Neural cell (in vitro differentiated cells): ENCODE data around the gene RAE1. TPM values are rescaled to one million over a fixed set of nuclear protein-coding genes. Genes with fewer than 3 reads are reported as not detected.

Experiments
- H2AFZ ChIP-seq: fragments of 200-600, 300-800 bp; sonication (generic), shearing (Covaris generic); 2 replicates; pipeline ENCODE4 v1.6.0; 2014; ENCODE audit warnings: low read depth, mild to moderate bottlenecking, antibody characterized with exemption, low read length, moderate library complexity
- H3F3A ChIP-seq: fragments of 200-600 bp; shearing (Covaris generic); 2 replicates; pipeline ENCODE4 v1.6.1; 2016; ENCODE audit warnings: mild to moderate bottlenecking, moderate library complexity, mixed read lengths, antibody characterized with exemption, low read length; ENCODE audit not compliant: insufficient read depth, poor library complexity, severe bottlenecking
- H3K27ac ChIP-seq: fragments of 200-600, 300-800 bp; sonication (generic), shearing (Covaris generic); 2 replicates; pipeline ENCODE4 v1.5.1; 2014; ENCODE audit warnings: mild to moderate bottlenecking, low read length, moderate library complexity
- H3K27me3 ChIP-seq: fragments of 300-800, 200-600 bp; sonication (generic), shearing (Covaris generic); 2 replicates; pipeline ENCODE4 v1.6.0; 2014; ENCODE audit warnings: mild to moderate bottlenecking, low read depth, low read length, moderate library complexity; ENCODE audit not compliant: insufficient read depth
- H3K36me3 ChIP-seq: fragments of 300-800, 200-600 bp; sonication (generic), shearing (Covaris generic); 2 replicates; pipeline ENCODE4 v1.5.1; 2014; ENCODE audit warnings: mild to moderate bottlenecking, antibody characterized with exemption, low read length, moderate library complexity; ENCODE audit not compliant: insufficient read depth
- H3K4me2 ChIP-seq: fragments of 300-800, 200-600 bp; sonication (generic), shearing (Covaris generic); 2 replicates; pipeline ENCODE4 v1.6.0; 2014; ENCODE audit warnings: mild to moderate bottlenecking, low read length
- H3K4me3 ChIP-seq: fragments of 300-800, 200-600 bp; sonication (generic), shearing (Covaris generic); 2 replicates; pipeline ENCODE4 v1.5.1; 2014; ENCODE audit warnings: mild to moderate bottlenecking, low read length, moderate library complexity
- H3K79me2 ChIP-seq: fragments of 200-600 bp; shearing (Covaris generic); replicated peaks from 2 replicates; pipeline ENCODE4 v1.6.0; 2014; ENCODE audit warnings: mild to moderate bottlenecking, low read length, moderate library complexity; ENCODE audit not compliant: insufficient read depth
- H3K9ac ChIP-seq: fragments of 300-800, 200-600 bp; sonication (generic), shearing (Covaris generic); 2 replicates; pipeline ENCODE4 v1.6.1; 2016; ENCODE audit warnings: mild to moderate bottlenecking, low read length, mixed read lengths
- H3K9me2 ChIP-seq: fragments of 200-600 bp; shearing (Covaris generic); 2 replicates; pipeline ENCODE4 v1.6.1; 2016; ENCODE audit warnings: mild to moderate bottlenecking, low read length, mixed read lengths; ENCODE audit not compliant: insufficient read depth
- H3K9me3 ChIP-seq: fragments of 200-600, 300-800 bp; sonication (generic), shearing (Covaris generic); 2 replicates; pipeline ENCODE4 v1.6.1; 2016; ENCODE audit warnings: mild to moderate bottlenecking, mixed run types, low read length, moderate library complexity, mixed read lengths
- H4K20me1 ChIP-seq: fragments of 200-600 bp; shearing (Covaris generic); 2 replicates; pipeline ENCODE4 v1.6.1; 2016; ENCODE audit warnings: mild to moderate bottlenecking, mixed run types; ENCODE audit not compliant: insufficient read depth
- EP300 ChIP-seq: fragments of 450-650 bp; conservative IDR thresholded peaks from 2 replicates; pipeline ENCODE4 v1.6.1; 2014; ENCODE audit warnings: antibody characterized with exemption, mild to moderate bottlenecking, moderate library complexity; ENCODE audit not compliant: poor library complexity, severe bottlenecking
- MXI1 ChIP-seq: fragments of 450-650 bp; conservative IDR thresholded peaks from 2 replicates; pipeline ENCODE4 v1.6.1; 2014; ENCODE audit warnings: antibody characterized with exemption, mild to moderate bottlenecking; ENCODE audit not compliant: poor library complexity, severe bottlenecking
- POLR2AphosphoS5 ChIP-seq: IDR thresholded peaks from 2 replicates; pipeline ENCODE4 v1.6.1; 2012
- RAD21 ChIP-seq: fragments of 450-650 bp; conservative IDR thresholded peaks from 2 replicates; pipeline ENCODE4 v1.6.1; 2014; ENCODE audit warnings: antibody characterized with exemption, mild to moderate bottlenecking, moderate library complexity
- SMC3 ChIP-seq: fragments of 450-650 bp; conservative IDR thresholded peaks from 2 replicates; pipeline ENCODE4 v1.6.1; 2014; ENCODE audit warnings: antibody characterized with exemption, mild to moderate bottlenecking, moderate library complexity; ENCODE audit not compliant: poor library complexity
- TAF1 ChIP-seq: IDR thresholded peaks from 2 replicates; pipeline ENCODE4 v1.6.1; 2012; ENCODE audit warnings: low read depth
- polyA plus RNA-seq: library from polyadenylated mRNA; depleted of rRNA; stranded (reverse); fragments of >200 nt; gene quantifications from 2 replicates; pipeline ENCODE4 v1.2.3, GENCODE V29; 2014
- TF ChIP-seq, protein P1 (sequence below): IDR thresholded peaks from 2 replicates; pipeline ENCODE4 v1.6.1; 2012; ENCODE audit warnings: borderline replicate concordance
- TF ChIP-seq, protein P2 (sequence below): fragments of 450-650 bp; IDR thresholded peaks from 2 replicates; pipeline ENCODE4 v1.5.1; 2014; ENCODE audit warnings: antibody characterized with exemption, mild to moderate bottlenecking, moderate library complexity; ENCODE audit not compliant: poor library complexity, severe bottlenecking

The RAE1 gene
- polyA plus RNA-seq, 1 donor from 2014 or later, result 134 TPM

DNA sequence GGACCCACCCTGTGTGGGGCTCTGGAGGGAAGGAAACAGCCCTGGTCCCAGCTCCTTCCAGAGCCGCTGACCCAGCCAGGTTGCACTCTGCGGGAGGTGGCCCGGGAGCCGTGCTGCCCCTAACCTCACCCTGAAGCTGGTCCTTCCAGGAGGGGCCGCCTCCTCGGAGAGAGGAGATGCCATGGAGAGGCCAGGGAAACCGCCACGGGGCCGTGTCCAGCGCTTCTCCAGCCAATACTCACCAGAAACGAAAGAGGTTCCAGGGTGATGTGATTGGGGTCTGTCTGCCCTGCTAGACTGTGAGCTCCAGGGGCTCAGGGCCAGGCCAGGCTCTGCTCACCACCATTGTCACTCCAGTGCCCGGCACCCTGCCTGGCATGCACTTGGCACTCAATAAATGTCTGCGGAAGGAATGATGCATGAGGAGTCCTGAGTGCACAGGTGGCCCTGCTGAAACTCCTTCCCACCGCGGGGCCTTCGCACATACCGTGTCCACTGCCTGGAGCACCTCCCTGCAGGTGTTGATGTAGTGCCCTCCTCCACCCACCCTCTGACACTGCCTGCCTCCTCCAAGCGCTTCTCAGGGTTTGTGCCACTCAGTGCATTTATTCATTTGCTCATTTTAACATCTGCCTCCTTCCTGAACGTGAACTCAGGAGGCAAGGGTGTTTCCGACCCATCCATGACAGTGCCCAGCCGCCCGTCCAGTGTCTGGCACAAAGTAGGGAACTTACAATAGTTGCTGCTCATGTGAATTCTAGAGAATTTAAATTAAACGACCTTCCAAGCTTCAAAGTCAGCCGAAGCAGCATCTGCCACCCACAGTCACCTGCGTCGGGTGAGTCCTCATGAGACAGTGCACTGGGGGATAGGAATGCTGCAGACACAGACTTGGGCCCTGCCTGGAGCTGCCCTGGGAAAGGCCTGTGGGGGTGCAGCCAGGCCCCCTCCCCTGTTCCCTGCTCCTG lies 70.5 kb downstream of the RAE1 start:
- Histone ChIP-seq H3K27ac (no peak overlapping the region), H3K4me3 (no peak overlapping the region), H3K36me3 (no peaks in the 10 kb centered on the region), H3K4me2 (no peak overlapping the region), H3K9ac (no peak overlapping the region), H4K20me1 (no peaks in the 10 kb centered on the region), H3F3A (no peaks in the 10 kb centered on the region), H2AFZ (no peak overlapping the region), H3K27me3 (no peaks in the 10 kb centered on the region), H3K9me3 (no peaks in the 10 kb centered on the region), H3K79me2 (no peaks in the 10 kb centered on the region), H3K9me2 (no peaks in the 10 kb centered on the region)
- TF ChIP-seq RAD21 (no peak), SMC3 (no peak), POLR2AphosphoS5 (no peak), MXI1 (no peak)
- TF ChIP-seq, protein P1, sequence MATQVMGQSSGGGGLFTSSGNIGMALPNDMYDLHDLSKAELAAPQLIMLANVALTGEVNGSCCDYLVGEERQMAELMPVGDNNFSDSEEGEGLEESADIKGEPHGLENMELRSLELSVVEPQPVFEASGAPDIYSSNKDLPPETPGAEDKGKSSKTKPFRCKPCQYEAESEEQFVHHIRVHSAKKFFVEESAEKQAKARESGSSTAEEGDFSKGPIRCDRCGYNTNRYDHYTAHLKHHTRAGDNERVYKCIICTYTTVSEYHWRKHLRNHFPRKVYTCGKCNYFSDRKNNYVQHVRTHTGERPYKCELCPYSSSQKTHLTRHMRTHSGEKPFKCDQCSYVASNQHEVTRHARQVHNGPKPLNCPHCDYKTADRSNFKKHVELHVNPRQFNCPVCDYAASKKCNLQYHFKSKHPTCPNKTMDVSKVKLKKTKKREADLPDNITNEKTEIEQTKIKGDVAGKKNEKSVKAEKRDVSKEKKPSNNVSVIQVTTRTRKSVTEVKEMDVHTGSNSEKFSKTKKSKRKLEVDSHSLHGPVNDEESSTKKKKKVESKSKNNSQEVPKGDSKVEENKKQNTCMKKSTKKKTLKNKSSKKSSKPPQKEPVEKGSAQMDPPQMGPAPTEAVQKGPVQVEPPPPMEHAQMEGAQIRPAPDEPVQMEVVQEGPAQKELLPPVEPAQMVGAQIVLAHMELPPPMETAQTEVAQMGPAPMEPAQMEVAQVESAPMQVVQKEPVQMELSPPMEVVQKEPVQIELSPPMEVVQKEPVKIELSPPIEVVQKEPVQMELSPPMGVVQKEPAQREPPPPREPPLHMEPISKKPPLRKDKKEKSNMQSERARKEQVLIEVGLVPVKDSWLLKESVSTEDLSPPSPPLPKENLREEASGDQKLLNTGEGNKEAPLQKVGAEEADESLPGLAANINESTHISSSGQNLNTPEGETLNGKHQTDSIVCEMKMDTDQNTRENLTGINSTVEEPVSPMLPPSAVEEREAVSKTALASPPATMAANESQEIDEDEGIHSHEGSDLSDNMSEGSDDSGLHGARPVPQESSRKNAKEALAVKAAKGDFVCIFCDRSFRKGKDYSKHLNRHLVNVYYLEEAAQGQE, result no peak

DNA sequence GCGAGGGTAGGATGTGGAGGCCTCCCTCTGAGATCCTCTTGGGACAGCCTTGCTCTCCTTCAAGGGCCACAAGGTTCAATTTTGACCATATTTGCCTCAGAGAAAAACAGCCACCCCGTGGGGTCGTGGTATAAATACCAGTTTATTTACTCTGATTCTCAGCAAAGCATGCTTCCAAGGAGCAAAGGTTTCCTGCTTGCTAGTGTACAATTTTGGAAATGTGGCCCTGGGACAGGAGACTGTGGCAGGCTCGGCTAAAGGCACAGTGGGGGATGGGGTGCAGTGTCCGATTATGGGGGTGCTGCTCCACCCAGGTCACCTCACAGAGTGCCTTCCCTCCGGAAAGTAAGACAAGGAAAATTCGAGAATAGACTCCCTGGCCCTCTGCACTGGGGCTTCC lies 71.2 kb downstream of the RAE1 start:
- H3F3A ChIP-seq, result no peaks in the 10 kb centered on the region
- no peak overlapping the region for H2AFZ ChIP-seq
- no peak overlapping the region for H3K4me3 ChIP-seq
- H4K20me1 ChIP-seq, result no peaks in the 10 kb centered on the region
- no peak for TF ChIP-seq RAD21
- no peak for TF ChIP-seq TAF1
- TF ChIP-seq, protein P2, sequence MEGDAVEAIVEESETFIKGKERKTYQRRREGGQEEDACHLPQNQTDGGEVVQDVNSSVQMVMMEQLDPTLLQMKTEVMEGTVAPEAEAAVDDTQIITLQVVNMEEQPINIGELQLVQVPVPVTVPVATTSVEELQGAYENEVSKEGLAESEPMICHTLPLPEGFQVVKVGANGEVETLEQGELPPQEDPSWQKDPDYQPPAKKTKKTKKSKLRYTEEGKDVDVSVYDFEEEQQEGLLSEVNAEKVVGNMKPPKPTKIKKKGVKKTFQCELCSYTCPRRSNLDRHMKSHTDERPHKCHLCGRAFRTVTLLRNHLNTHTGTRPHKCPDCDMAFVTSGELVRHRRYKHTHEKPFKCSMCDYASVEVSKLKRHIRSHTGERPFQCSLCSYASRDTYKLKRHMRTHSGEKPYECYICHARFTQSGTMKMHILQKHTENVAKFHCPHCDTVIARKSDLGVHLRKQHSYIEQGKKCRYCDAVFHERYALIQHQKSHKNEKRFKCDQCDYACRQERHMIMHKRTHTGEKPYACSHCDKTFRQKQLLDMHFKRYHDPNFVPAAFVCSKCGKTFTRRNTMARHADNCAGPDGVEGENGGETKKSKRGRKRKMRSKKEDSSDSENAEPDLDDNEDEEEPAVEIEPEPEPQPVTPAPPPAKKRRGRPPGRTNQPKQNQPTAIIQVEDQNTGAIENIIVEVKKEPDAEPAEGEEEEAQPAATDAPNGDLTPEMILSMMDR, result no peak
- TF ChIP-seq SMC3, result no peak
- TF ChIP-seq, protein P1, result no peak
- no peak for TF ChIP-seq EP300
- no peak overlapping the region for H3K9ac ChIP-seq
- H3K9me2 ChIP-seq, result no peaks in the 10 kb centered on the region
- H3K9me3 ChIP-seq, result no peaks in the 10 kb centered on the region
- H3K4me2 ChIP-seq, result no peak overlapping the region
- no peaks in the 10 kb centered on the region for H3K36me3 ChIP-seq
- no peaks in the 10 kb centered on the region for H3K79me2 ChIP-seq
- H3K27me3 ChIP-seq, result no peaks in the 10 kb centered on the region
- H3K27ac ChIP-seq, result no peak overlapping the region
